Epithelial cell of prostate (primary cell): ENCODE results near the gene FBXL19.
A peak's percentile ranks its signal among the peaks of the same experiment; 100 is the strongest.
"Not testable (repeated sequence)": the region's sequence is repeated elsewhere in the genome, so short reads cannot be mapped to it uniquely, and the experiment has no call there.

Experiments used
- DNase-seq: peaks from one replicate; pipeline ENCODE4 v3.0.0-alpha.2; 2011; ENCODE audit warnings: low read depth, low spot score
- H3K27ac ChIP-seq: fragments of 450-650 bp; 2 replicates; pipeline ENCODE4 v1.5.1; 2017; ENCODE audit warnings: mild to moderate bottlenecking

The FBXL19 gene

DNA sequence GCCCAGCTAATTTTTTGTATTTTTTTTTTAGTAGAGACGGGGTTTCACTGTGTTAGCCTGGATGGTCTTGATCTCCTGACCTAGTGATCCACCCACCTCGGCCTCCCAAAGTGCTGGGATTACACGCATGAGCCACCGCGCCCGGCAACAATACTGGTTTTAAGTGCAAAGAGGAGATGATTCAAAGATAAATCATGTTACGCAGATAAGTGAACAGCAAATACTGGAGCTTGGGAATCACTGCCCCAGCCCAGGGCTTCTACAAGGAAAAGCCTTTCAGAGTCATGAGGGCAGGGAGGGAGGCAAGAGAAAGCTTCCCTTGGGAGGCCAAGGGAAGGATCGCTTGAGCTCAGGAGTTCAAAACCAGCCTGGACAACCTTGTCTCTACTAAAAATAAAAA is 16.2 kb downstream of the FBXL19 start:
- not testable (repeated sequence) for DNase-seq
- H3K27ac ChIP-seq = peak overlapping the region; percentile 94

GRCh38 chr16:30941600-30942425 is 18.4 kb downstream of the FBXL19 start:
- no peak for DNase-seq
- peak overlapping the region; percentile 94 for H3K27ac ChIP-seq

- peak overlapping the region; percentile 94 for H3K27ac ChIP-seq
- no peak for DNase-seq
These were observed 19.0 kb downstream of the FBXL19 start for GRCh38 chr16:30942426-30942806.

GRCh38 chr16:30944352-30944751 is 21.0 kb downstream of the FBXL19 start:
- no peak for DNase-seq
- no peak overlapping the region for H3K27ac ChIP-seq

DNA sequence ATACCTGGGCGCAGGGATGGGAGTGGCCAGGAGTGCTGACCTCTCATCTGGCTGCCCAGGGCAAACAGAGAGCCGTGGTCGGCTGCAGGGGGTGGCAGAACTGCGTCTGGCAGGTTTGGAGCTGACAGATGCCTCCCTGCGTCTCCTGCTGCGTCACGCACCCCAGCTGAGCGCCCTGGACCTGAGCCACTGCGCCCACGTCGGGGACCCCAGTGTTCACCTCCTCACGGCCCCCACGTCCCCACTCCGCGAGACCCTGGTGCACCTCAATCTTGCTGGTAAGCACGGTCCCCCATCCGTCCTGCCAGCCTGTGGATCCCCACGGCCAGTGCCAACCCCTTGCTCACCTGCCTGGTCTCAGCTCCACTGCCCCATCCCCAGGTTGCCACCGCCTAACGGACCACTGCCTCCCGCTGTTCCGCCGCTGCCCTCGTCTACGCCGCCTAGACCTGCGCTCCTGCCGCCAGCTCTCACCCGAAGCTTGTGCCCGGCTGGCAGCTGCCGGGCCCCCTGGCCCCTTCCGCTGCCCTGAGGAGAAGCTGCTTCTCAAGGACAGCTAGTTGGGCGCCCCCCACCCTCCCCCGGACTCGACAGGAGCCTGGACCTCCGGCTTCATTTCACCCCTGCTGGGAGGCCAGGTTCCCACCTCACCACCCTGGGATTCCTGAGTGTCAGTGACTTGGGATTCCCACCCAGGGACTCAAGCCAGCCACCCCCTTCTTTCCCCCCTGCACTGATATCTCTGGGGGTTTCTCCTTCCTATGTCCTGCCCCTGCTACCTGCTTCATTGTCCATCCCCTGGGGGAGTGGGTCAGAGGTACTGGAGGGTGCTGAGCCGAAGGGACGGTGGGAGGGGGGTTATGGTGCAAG is 23.5 kb downstream of the FBXL19 start:
- no peak for DNase-seq
- H3K27ac ChIP-seq = no peak overlapping the region

- no peak for DNase-seq
- no peak overlapping the region for H3K27ac ChIP-seq
These were observed 24.1 kb downstream of the FBXL19 start for GRCh38 chr16:30947541-30947858.

- DNase-seq = no peak
These were observed 24.7 kb downstream of the FBXL19 start for GRCh38 chr16:30947859-30948666.

GRCh38 chr16:30948667-30949649 is 25.6 kb downstream of the FBXL19 start, which contains the start of gene ORAI3:
Gene ORAI3 (plus strand): TSS chr16:30949068. CDS start chr16:30949290, 222 bp downstream.
- DNase-seq = no peak
- H3K27ac ChIP-seq = peak within 1 kb of the TSS; percentile 85

More at GRCh38 chr16:30947859-30948666, 24.7 kb downstream of the FBXL19 start:
- peak overlapping the region; percentile 85 for H3K27ac ChIP-seq

- DNase-seq = peak; percentile 84
- peak overlapping the region; percentile 85 for H3K27ac ChIP-seq
These were observed 26.5 kb downstream of the FBXL19 start for GRCh38 chr16:30949650-30950515.

- no peak for DNase-seq
- peak overlapping the region; percentile 85 for H3K27ac ChIP-seq
These were observed 27.2 kb downstream of the FBXL19 start for GRCh38 chr16:30950516-30951065.

DNA sequence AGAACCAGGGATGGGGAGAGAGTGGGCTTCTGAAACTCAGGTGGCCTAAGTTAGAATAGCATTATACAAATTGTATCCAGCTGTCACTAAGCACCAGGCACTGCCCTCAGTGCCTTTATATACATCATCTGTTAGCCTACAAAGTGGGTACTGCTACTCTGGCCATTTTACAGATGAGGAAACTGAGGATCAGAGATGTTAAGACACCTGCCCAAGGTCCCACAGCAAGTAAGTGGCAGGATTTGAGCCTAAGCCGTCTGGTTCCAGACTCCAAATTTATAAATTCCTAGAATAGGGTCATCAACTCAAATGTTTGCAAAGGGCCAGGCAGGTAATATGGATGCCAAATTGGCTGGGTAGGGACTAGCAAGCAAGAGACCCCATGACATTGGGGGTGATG is 27.8 kb downstream of the FBXL19 start:
- H3K27ac ChIP-seq = no peak overlapping the region
- no peak for DNase-seq

DNA sequence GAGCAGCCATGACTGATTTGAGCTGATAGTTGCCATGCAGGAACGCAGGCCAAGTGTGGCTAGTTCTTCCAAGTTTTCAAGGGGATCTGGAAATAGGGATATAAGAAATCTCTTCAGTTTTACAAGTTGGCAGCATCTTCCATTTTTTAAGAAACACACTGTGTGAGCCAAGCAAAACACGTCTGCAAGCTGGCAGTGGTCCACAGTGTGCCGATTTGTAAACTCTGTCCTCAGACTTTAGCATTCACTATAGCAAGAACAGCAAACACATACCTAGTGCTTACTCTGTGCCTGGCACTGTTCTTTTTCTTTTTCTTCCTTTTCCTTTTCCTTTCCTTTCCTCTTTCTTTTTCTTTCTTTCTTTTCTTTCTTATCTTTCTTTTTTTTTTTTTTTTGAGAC is 28.4 kb downstream of the FBXL19 start:
- no peak overlapping the region for H3K27ac ChIP-seq
- DNase-seq = no peak

DNA sequence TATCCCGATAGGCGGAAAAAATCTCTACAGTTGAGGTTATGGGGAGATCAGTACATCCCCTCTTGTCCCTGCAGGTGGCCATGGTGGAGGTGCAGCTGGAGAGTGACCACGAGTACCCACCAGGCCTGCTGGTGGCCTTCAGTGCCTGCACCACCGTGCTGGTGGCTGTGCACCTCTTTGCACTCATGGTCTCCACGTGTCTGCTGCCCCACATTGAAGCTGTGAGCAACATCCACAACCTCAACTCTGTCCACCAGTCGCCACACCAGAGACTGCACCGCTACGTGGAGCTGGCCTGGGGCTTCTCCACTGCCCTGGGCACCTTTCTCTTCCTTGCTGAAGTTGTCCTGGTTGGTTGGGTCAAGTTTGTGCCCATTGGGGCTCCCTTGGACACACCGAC is 29.7 kb downstream of the FBXL19 start:
- H3K27ac ChIP-seq = no peak overlapping the region

GRCh38 chr16:30953511-30954124 is 30.2 kb downstream of the FBXL19 start:
- no peak overlapping the region for H3K27ac ChIP-seq
- DNase-seq = no peak

More for the DNA sequence above, 29.7 kb downstream of the FBXL19 start:
- no peak for DNase-seq

- DNase-seq = no peak
- H3K27ac ChIP-seq = no peak overlapping the region
These were observed 31.6 kb downstream of the FBXL19 start for GRCh38 chr16:30954993-30955392.

DNA sequence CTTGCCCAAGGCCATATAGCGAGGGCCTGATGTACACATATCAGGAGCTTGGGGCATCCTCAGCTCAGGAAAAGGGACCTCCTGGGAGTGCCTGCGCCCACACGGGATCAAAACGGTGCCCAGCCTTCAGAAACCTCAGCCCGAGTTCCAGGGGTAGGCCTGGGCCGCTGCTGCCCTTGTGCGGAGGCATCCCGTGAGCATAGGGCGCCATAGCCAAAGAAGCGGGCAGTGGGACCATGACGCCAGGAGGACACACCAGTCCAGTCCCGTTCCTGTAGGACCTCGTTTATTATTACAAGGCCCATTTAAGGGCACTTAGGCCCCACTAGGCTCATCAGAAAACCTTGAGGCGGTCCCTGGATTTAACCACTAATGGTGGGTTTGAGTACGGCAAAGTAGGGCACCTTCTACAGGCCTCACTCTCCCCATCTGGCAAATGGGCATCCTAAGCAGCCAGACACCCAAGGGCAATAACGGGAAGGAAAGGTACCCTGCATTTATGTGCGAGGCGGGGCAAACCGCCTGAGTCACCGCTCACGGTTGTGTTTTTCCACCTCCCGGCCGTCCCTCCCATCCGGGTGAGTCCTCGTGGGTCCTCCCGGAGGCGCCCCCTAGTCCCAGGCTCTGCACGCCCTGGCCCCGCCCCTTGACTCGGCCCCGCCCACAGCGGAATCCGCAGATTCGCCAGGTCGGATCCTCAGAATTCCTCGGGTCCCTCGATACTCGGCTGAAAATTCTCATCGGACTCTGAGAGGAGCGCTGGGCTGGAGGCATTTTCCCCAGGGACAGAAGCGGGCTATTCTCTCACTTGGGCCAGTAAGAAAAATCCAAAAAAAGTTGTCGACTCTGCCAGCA is 33.5 kb downstream of the FBXL19 start:
- peak; percentile 62 for DNase-seq
- H3K27ac ChIP-seq = peak overlapping the region; percentile 91
